Trophoblast cell (in vitro differentiated cells and primary cell): ENCODE data around the gene SHISA7. TPM values are rescaled to one million over a fixed set of nuclear protein-coding genes. Genes with fewer than 3 reads are reported as not detected.

Experiments used
- DNase-seq, 2 donors: peaks; one replicate each; pipeline ENCODE4 v3.0.0-alpha.2; 2016
- H2AFZ ChIP-seq: 2 replicates; pipeline ENCODE4 v1.6.1; 2013; ENCODE audit warnings: low read length, moderate library complexity, mild to moderate bottlenecking; ENCODE audit not compliant: insufficient read depth, poor library complexity
- H2AK5ac ChIP-seq: 2 replicates; pipeline ENCODE4 v1.6.1; 2013; ENCODE audit warnings: mild to moderate bottlenecking, low read length
- H2BK120ac ChIP-seq: 2 replicates; pipeline ENCODE4 v1.6.1; 2013; ENCODE audit warnings: low read length, mild to moderate bottlenecking, moderate library complexity; ENCODE audit not compliant: insufficient read depth, poor library complexity
- H2BK12ac ChIP-seq: 2 replicates; pipeline ENCODE4 v1.6.1; 2013; ENCODE audit warnings: mild to moderate bottlenecking, low read length, moderate library complexity
- H2BK5ac ChIP-seq: 2 replicates; pipeline ENCODE4 v1.6.1; 2013; ENCODE audit warnings: low read length, low read depth, moderate library complexity, mild to moderate bottlenecking; ENCODE audit not compliant: poor library complexity
- H3K14ac ChIP-seq: 2 replicates; pipeline ENCODE4 v1.6.1; 2013; ENCODE audit warnings: mild to moderate bottlenecking, low read length
- H3K18ac ChIP-seq: 2 replicates; pipeline ENCODE4 v1.6.1; 2013; ENCODE audit warnings: mild to moderate bottlenecking, low read length
- H3K23ac ChIP-seq: 2 replicates; pipeline ENCODE4 v1.6.1; 2013; ENCODE audit warnings: low read length
- H3K27ac ChIP-seq: 2 replicates; pipeline ENCODE4 v1.5.1; 2013; ENCODE audit warnings: low read depth, mild to moderate bottlenecking, inconsistent platforms, low read length, moderate library complexity
- H3K27me3 ChIP-seq: 2 replicates; pipeline ENCODE4 v1.6.1; 2013; ENCODE audit warnings: inconsistent platforms, mild to moderate bottlenecking, low read length, moderate library complexity; ENCODE audit not compliant: insufficient read depth
- H3K36me3 ChIP-seq, 2 experiments: 1 replicate in 1 of 2; 2 replicates in 1 of 2; pipeline ENCODE4 v1.6.1; 2013; ENCODE audit warnings: low read length in 2 of 2, mild to moderate bottlenecking in 2 of 2, moderate library complexity in 1 of 2; ENCODE audit not compliant: insufficient read depth in 2 of 2, control insufficient read depth in 1 of 2
- H3K4ac ChIP-seq: 2 replicates; pipeline ENCODE4 v1.6.1; 2013; ENCODE audit warnings: low read depth, mild to moderate bottlenecking, low read length, moderate library complexity
- H3K4me1 ChIP-seq, 2 experiments: 1 replicate in 1 of 2; 2 replicates in 1 of 2; pipeline ENCODE4 v1.6.1; 2013; ENCODE audit warnings: low read length in 2 of 2, mild to moderate bottlenecking in 2 of 2, moderate library complexity in 1 of 2; ENCODE audit not compliant: insufficient read depth in 2 of 2, control insufficient read depth in 1 of 2
- H3K4me2 ChIP-seq: 2 replicates; pipeline ENCODE4 v1.6.1; 2013; ENCODE audit warnings: inconsistent platforms, mild to moderate bottlenecking, low read length, moderate library complexity
- H3K4me3 ChIP-seq: 2 replicates; pipeline ENCODE4 v1.5.1; 2013; ENCODE audit warnings: mild to moderate bottlenecking, low read depth, low read length, inconsistent platforms
- H3K79me1 ChIP-seq: one replicate; pipeline ENCODE4 v1.6.1; 2013; ENCODE audit warnings: low read length
- H3K79me2 ChIP-seq: 2 replicates; pipeline ENCODE4 v1.6.1; 2013; ENCODE audit warnings: low read length, mild to moderate bottlenecking; ENCODE audit not compliant: control insufficient read depth, insufficient read depth, poor library complexity
- H3K9ac ChIP-seq: 2 replicates; pipeline ENCODE4 v1.6.1; 2013; ENCODE audit warnings: mild to moderate bottlenecking, low read length
- H3K9me3 ChIP-seq: 2 replicates; pipeline ENCODE4 v1.6.1; 2013; ENCODE audit warnings: low read depth, mild to moderate bottlenecking, control low read depth, inconsistent platforms, low read length; ENCODE audit not compliant: insufficient read depth
- H4K12ac ChIP-seq: 2 replicates; pipeline ENCODE4 v1.6.1; 2013; ENCODE audit warnings: low read depth, mild to moderate bottlenecking, low read length, moderate library complexity
- H4K8ac ChIP-seq: 2 replicates; pipeline ENCODE4 v1.6.1; 2013; ENCODE audit warnings: low read depth, mild to moderate bottlenecking, low read length, moderate library complexity
- H4K91ac ChIP-seq: one replicate; pipeline ENCODE4 v1.6.1; 2013; ENCODE audit warnings: low read depth, mild to moderate bottlenecking, low read length, moderate library complexity
- WGBS: extraction: QIAGEN DNeasy Blood & Tissue Kit; methylation state at CpG from one replicate; pipeline ENCODE4 v1.1.7; 2013; ENCODE audit warnings: missing lambda C conversion rate; ENCODE audit not compliant: insufficient read length, insufficient coverage; ENCODE audit errors: extremely low coverage; 5-methylcytosine and 5-hydroxymethylcytosine counted together
- polyA plus RNA-seq: library from polyadenylated mRNA; stranded (reverse); fragments of 200-250 nt; gene quantifications from 2 replicates; pipeline ENCODE4 v1.2.3, GENCODE V29; 2013

Gene SHISA7
- polyA plus RNA-seq, result not detected in 2 replicates

DNA sequence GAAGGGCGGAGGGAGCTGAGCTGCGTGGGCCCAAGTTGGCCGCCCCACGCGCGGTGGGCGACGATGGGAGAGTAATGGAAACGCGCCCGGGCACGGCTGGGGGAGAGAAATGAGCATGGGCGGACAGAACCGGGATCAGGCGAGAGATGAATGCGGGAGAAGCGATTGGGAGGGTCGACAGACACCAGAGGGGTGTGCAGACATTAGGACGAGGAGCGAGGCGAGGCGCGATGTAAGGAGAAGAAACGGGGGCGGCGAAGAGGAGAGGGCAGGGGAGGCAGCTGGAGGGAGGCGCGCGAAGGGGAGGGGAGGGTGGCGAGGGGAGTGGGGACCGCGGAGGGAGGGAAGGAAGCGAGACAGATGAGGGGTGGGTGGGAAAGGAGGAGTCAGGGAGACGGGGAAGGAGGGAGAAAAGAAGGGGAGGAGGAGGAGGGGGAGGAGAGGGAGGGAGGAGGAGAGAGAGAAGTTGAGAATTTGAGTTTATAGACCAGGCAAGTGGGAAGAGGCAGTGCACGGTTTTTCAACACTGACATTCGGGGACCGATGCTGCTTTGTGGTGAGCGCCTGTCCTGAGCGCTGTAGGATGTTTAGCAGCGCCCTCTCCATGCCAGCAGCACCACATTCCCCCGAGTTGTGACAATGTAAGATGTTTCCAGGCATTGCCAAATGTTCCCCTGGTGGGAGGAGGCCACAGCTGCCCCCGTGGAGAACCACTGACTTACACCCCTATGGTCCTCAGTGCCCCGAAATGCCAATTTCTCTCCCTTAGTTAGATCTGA, at the start of gene SHISA7:
SHISA7 (minus strand) TSS at position 256 of the 779 bp plus-strand sequence. CDS start 437 bp downstream, outside the sequence.
- Histone ChIP-seq H4K8ac (no peak within 1 kb of the TSS), H3K27ac (no peak within 1 kb of the TSS), H2BK5ac (no peak within 1 kb of the TSS), H3K4me2 (no peak within 1 kb of the TSS), H3K23ac (no peak within 1 kb of the TSS), H2AFZ (no peak within 1 kb of the TSS), H2BK120ac (no peak within 1 kb of the TSS), H3K79me2 (no peaks in the 10 kb centered on the region), H2BK12ac (no peak within 1 kb of the TSS), H4K91ac (no peak within 1 kb of the TSS), H3K4me1 (no peaks in the 10 kb centered on the region), H3K79me1 (no peaks in the 10 kb centered on the region), H2AK5ac (no peak within 1 kb of the TSS), H3K4me3 (peak within 1 kb of the TSS; percentile 25), H3K9me3 (peaks cover 22% of the 10 kb centered on the region), H3K18ac (no peak within 1 kb of the TSS), H3K14ac (no peak within 1 kb of the TSS), H3K9ac (no peak within 1 kb of the TSS), H4K12ac (no peak within 1 kb of the TSS), H3K36me3 (no peaks in the 10 kb centered on the region), H3K27me3 (peaks cover 51% of the 10 kb centered on the region), H3K4ac (no peak within 1 kb of the TSS)
- DNase-seq, result no peak
- no CpG with 5 or more reads among the region's 43 CpGs for WGBS

- Histone ChIP-seq H3K9me3 (no peaks in the 10 kb centered on the region), H2AK5ac (peak overlapping the region; percentile 36), H3K79me2 (peaks cover 5% of the 10 kb centered on the region), H2AFZ (no peak overlapping the region), H3K36me3 (peaks cover 13 to 16% of the 10 kb centered on the region in 2 experiments), H3K18ac (no peak overlapping the region), H3K23ac (no peak overlapping the region), H3K9ac (no peak overlapping the region), H3K27ac (no peak overlapping the region), H3K4me1 (peaks cover 26 to 37% of the 10 kb centered on the region in 2 experiments), H3K4me2 (no peak overlapping the region), H3K27me3 (no peaks in the 10 kb centered on the region), H3K4me3 (no peak overlapping the region), H4K12ac (no peak overlapping the region), H3K79me1 (peaks cover 20% of the 10 kb centered on the region), H2BK12ac (peak overlapping the region; percentile 55), H4K91ac (peak overlapping the region; percentile 54), H3K14ac (no peak overlapping the region), H2BK5ac (no peak overlapping the region), H3K4ac (no peak overlapping the region), H2BK120ac (no peak overlapping the region), H4K8ac (no peak overlapping the region)
- WGBS, result no CpG with 5 or more reads among the region's 12 CpGs
- no peak for DNase-seq
Observed at GRCh38 chr19:55492362-55492944, 49.4 kb upstream of the SHISA7 start.

- no peak overlapping the region for H3K4me3 ChIP-seq
- no CpG with 5 or more reads among the region's 24 CpGs for WGBS
Observed at GRCh38 chr19:55491546-55492360, 48.7 kb upstream of the SHISA7 start.

More at GRCh38 chr19:55491546-55492360, 48.7 kb upstream of the SHISA7 start:
- no peaks in the 10 kb centered on the region for H3K27me3 ChIP-seq
- no peak overlapping the region for H3K9ac ChIP-seq
- H3K23ac ChIP-seq, result no peak overlapping the region
- H2BK120ac ChIP-seq, result no peak overlapping the region
- peaks cover 13 to 16% of the 10 kb centered on the region in 2 experiments for H3K36me3 ChIP-seq
- H3K27ac ChIP-seq, result no peak overlapping the region
- H3K79me1 ChIP-seq, result peaks cover 27% of the 10 kb centered on the region
- DNase-seq, result no peak
- H3K4me1 ChIP-seq, result peaks cover 27 to 40% of the 10 kb centered on the region in 2 experiments
- peaks cover 8% of the 10 kb centered on the region for H3K79me2 ChIP-seq
- H4K12ac ChIP-seq, result no peak overlapping the region
- H3K18ac ChIP-seq, result no peak overlapping the region
- H2BK12ac ChIP-seq, result peak overlapping the region; percentile 55
- no peak overlapping the region for H4K8ac ChIP-seq
- H2AFZ ChIP-seq, result no peak overlapping the region
- no peak overlapping the region for H3K14ac ChIP-seq
- H3K4me2 ChIP-seq, result no peak overlapping the region
- H2BK5ac ChIP-seq, result no peak overlapping the region
- no peak overlapping the region for H3K4ac ChIP-seq
- H2AK5ac ChIP-seq, result peak overlapping the region; percentile 36
- peak overlapping the region; percentile 54 for H4K91ac ChIP-seq
- no peaks in the 10 kb centered on the region for H3K9me3 ChIP-seq
